A549 treated with DMSO at 1 μM for 4 hours (cell line): ENCODE data around the gene SRP72. TPM values are rescaled to one million over a fixed set of nuclear protein-coding genes. Genes with fewer than 3 reads are reported as not detected.

Experiments used
- total RNA-seq: library from RNA; stranded (reverse); fragments of 200-300 nt; extraction: Qiagen RNA extraction; gene quantifications from 5 replicates; pipeline ENCODE4 v1.2.3, GENCODE V29; 2022; ENCODE audit warnings: low read depth

Gene SRP72, protein sequence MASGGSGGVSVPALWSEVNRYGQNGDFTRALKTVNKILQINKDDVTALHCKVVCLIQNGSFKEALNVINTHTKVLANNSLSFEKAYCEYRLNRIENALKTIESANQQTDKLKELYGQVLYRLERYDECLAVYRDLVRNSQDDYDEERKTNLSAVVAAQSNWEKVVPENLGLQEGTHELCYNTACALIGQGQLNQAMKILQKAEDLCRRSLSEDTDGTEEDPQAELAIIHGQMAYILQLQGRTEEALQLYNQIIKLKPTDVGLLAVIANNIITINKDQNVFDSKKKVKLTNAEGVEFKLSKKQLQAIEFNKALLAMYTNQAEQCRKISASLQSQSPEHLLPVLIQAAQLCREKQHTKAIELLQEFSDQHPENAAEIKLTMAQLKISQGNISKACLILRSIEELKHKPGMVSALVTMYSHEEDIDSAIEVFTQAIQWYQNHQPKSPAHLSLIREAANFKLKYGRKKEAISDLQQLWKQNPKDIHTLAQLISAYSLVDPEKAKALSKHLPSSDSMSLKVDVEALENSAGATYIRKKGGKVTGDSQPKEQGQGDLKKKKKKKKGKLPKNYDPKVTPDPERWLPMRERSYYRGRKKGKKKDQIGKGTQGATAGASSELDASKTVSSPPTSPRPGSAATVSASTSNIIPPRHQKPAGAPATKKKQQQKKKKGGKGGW
- total RNA-seq = 47.4 to 65.9 TPM (median 59.2 TPM) in 5 replicates

DNA sequence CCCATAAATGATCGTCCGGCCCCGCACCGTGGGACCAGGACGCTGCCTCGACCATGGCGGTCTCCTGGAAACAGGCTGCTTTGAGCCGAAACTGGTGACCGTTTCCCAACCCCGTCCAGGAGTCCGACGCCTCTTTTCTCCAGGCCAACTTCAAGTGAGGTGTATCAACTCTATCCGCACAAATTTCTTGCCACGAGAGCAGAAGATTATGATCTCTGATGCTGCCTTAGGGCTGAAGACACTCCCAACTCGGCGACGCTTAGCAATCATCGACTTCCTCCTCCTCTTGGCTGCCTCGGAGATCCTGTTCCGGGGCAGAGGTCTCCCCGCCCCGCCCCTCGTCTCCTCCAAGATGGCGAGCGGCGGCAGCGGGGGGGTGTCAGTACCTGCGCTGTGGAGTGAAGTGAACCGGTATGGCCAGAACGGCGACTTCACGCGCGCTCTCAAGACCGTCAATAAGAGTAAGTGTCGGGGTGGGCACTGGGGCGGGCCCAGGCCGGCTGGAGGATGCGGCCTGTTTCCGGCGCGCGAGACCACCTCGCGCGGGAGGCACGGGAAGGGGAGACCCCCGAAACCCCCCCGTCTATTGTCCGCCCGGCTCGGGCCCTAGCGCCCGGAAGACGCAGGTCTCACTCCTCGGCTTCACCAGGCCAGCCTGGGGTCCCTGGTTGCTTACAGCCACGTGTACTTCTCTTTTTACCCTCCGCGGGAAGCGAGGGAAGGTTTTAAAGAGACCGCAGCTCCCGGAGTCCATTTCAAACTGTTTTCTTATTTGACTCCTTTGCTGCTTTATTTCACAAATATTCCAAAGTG is at the start of gene SRP72:
TSS of gene SRP72 (plus strand) at position 334 of the 813 bp plus-strand sequence. CDS start at position 353, 19 bp downstream.

DNA sequence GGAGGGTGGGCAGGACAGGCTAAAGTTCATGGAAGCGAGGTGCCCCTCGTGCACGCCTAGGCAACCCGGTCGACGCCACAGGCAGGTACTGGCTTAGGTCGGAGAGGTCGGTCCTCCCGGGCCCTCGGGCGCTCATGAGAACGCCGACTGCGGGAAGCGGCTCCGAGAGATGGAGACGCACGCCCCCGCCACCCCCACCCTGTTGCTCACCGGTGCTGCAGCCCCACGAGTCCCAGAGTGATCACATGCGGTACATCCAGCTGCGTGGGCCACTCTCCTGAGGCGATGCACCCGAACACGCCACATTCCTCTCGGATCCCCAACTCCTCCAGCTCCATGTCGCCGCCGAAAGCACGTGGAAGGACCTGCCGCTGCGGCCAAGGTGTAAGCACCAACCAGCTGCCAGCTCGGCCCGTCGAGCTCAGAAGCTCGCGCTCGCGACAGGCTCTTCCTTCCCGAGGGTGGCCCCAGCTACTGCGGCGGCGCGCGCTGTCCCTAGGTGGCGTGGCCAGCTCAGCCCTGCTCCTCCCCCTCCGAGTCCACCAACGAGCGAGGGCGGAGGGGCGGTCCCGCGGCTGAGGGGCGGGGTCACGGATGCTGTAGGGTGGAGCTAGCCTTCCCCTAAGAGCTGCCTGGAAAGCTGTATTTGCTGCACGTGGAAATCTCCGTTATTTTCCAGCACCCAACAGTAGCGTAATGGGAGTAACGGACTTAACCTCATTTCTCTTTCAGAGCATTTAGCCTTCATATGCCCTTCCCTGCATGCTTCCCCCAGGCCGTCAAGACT is 32.1 kb upstream of the SRP72 start, which contains the start of gene PPAT:
TSS of gene PPAT (minus strand) at position 476 of the 787 bp plus-strand sequence. CDS start at position 338, 138 bp downstream.

DNA sequence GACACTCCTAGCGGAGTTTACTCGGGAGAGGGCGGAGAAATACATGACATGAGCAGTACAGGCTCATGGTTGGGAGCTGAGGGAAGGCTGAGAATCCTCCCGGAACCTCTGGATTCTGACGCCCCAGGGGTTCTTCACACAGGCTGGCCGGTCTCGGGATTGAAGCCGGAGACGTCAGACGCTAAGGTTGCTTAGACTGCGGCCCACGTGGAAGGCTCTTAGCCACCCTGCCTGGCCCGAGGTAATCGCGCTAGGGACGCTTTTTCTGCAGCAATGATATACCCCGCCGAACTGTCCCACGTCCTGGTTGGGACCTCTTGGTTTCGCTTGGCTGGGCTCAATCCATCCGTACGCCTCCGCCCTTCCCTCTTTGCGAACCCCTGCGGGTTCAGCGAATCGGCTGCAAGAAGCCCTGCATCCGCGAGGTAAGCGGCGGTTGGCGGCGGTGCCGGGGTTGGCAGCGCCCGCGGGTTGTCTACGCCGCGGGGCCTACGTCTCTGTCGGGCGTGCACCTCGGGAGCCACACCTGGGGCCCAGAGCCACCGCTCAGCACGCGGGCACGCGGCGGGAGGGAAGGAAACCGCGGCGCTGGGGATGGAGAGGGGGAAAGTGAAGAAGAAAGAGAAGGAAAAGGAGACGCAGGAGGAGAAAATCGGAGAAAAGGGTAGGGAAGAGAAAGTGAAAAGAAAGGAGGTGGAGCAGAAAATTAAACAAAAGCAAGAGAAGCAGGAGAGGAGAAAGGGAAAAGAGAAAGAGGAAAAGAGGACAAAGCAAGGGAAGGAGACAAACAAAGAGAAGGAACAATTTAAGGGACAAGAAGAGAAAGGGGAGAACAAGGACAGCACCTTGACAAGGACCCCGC is 38.1 kb downstream of the SRP72 start, which contains the start of gene ARL9:
TSS of gene ARL9 (plus strand) at position 523 of the 862 bp plus-strand sequence. CDS start at position 595, 72 bp downstream.

Other genes with a start within 250 kb of the SRP72 start
- 3.0 to 4.3 TPM (median 3.7 TPM) in 5 replicates for gene AASDH, start 80.1 kb upstream of the SRP72 start, total RNA-seq
- gene PPAT, start 32.0 kb upstream of the SRP72 start, total RNA-seq = 19.2 to 23.7 TPM (median 22.3 TPM) in 5 replicates
- gene PAICS, start 31.4 kb upstream of the SRP72 start, total RNA-seq = 135 to 152 TPM (median 149 TPM) in 5 replicates
- not detected in 5 replicates for gene ARL9, start 38.2 kb downstream of the SRP72 start, total RNA-seq
- gene HOPX, start 213.7 kb downstream of the SRP72 start, total RNA-seq = not detected in 5 replicates